K562 (cell line): ENCODE data around the gene KCNQ2. TPM values are rescaled to one million over a fixed set of nuclear protein-coding genes. Genes with fewer than 3 reads are reported as not detected.

Experiments
- ATF1 ChIP-seq, 2 experiments: fragments of 450-650 bp in 1 of 2; IDR thresholded peaks; 2 replicates each; pipeline ENCODE4 v1.6.1; 2016; ENCODE audit warnings: missing compliant biosample characterization in 1 of 2, missing genetic modification characterization in 1 of 2
- BMI1 ChIP-seq: fragments of 150-350 bp; IDR thresholded peaks from 2 replicates; pipeline ENCODE4 v1.6.1; 2014; ENCODE audit warnings: low read length
- BRD9 ChIP-seq: fragments of 450-650 bp; IDR thresholded peaks from 2 replicates; pipeline ENCODE4 v1.6.1; 2018; ENCODE audit warnings: low read depth; ENCODE audit not compliant: partially characterized antibody
- CHCHD3 ChIP-seq: fragments of 250-450 bp; sonication (Bioruptor Pico); IDR thresholded peaks from 2 replicates; pipeline ENCODE4 v2.1.2; 2022; ENCODE audit warnings: mild to moderate bottlenecking
- CTBP1 ChIP-seq: fragments of 450-650 bp; IDR thresholded peaks from 2 replicates; pipeline ENCODE4 v1.6.1; 2016; ENCODE audit warnings: borderline replicate concordance
- CXXC5 ChIP-seq: fragments of 250-450 bp; sonication (Bioruptor Pico); IDR thresholded peaks from 2 replicates; pipeline ENCODE4 v1.8.0; 2022; ENCODE audit warnings: inconsistent platforms, mild to moderate bottlenecking, moderate library complexity
- ETS2 ChIP-seq: IDR thresholded peaks from 2 replicates; pipeline ENCODE4 v1.6.1; 2016; ENCODE audit warnings: borderline replicate concordance, missing genetic modification characterization, mild to moderate bottlenecking, moderate library complexity, missing compliant biosample characterization; ENCODE audit not compliant: poor library complexity, severe bottlenecking
- FOXA3 ChIP-seq, 2 experiments: fragments of 450-650 bp in 1 of 2; sonication (generic) in 1 of 2; formaldehyde crosslinking; IDR thresholded peaks in 1 of 2; conservative IDR thresholded peaks in 1 of 2; 2 replicates each; pipeline versions ENCODE4 v1.4.0 to v1.8.0; 2020 to 2022; ENCODE audit warnings: mild to moderate bottlenecking in 2 of 2, missing genetic modification reagents in 1 of 2
- FOXM1 ChIP-seq, 2 experiments: fragments of 450-650 bp in 1 of 2; sonication (generic) in 1 of 2; formaldehyde crosslinking in 1 of 2; IDR thresholded peaks; 2 replicates each; pipeline versions ENCODE4 v1.6.1 to v1.9.0; 2017 to 2022; ENCODE audit warnings: low read depth in 2 of 2, mild to moderate bottlenecking in 2 of 2, missing genetic modification reagents in 1 of 2, moderate library complexity in 1 of 2
- GTF2E2 ChIP-seq: fragments of 200-800 bp; sonication (Bioruptor generic); IDR thresholded peaks from 2 replicates; pipeline ENCODE4 v1.6.1; 2016; ENCODE audit warnings: missing genetic modification characterization, missing compliant biosample characterization
- MAZ ChIP-seq, 2 experiments: fragments of 450-650 bp in 1 of 2; sonication (generic) in 1 of 2; formaldehyde crosslinking; IDR thresholded peaks in 1 of 2; conservative IDR thresholded peaks in 1 of 2; 2 replicates each; pipeline versions ENCODE4 v1.4.0 to v1.5.0; 2020; ENCODE audit warnings: mild to moderate bottlenecking in 1 of 2, missing genetic modification reagents in 1 of 2
- PCBP2 ChIP-seq: fragments of 200-400 bp; formaldehyde crosslinking; IDR thresholded peaks from 2 replicates; pipeline ENCODE4 v1.6.1; 2018; ENCODE audit warnings: low read length, low read depth, mild to moderate bottlenecking, moderate library complexity; ENCODE audit not compliant: poor library complexity, severe bottlenecking
- SIN3A ChIP-seq, 2 experiments: fragments of 150-350 bp in 1 of 2; IDR thresholded peaks; 2 replicates each; pipeline ENCODE4 v1.6.1; 2011 to 2016; ENCODE audit warnings: borderline replicate concordance in 2 of 2, low read depth in 2 of 2, low read length in 2 of 2, mild to moderate bottlenecking in 2 of 2, moderate library complexity in 2 of 2; ENCODE audit not compliant: control insufficient read depth in 1 of 2
- SIN3B ChIP-seq: fragments of 450-650 bp; IDR thresholded peaks from 2 replicates; pipeline ENCODE4 v1.6.1; 2017; ENCODE audit warnings: low read depth, mild to moderate bottlenecking, moderate library complexity
- SREBF1 ChIP-seq: fragments of 150-350 bp; IDR thresholded peaks from 2 replicates; pipeline ENCODE4 v1.6.1; 2014; ENCODE audit warnings: antibody characterized with exemption, low read depth, low read length, borderline replicate concordance
- STAG1 ChIP-seq: sonication (generic); formaldehyde crosslinking; IDR thresholded peaks from 2 replicates; pipeline ENCODE4 v1.5.0; 2020; ENCODE audit warnings: missing genetic modification reagents, borderline replicate concordance
- WHSC1 ChIP-seq: IDR thresholded peaks from one replicate; pipeline ENCODE4 v1.6.1; 2012; ENCODE audit warnings: low read length, control low read depth, inconsistent platforms
- ZC3H8 ChIP-seq: fragments of 450-650 bp; IDR thresholded peaks from 2 replicates; pipeline ENCODE4 v1.6.1; 2017
- ZNF23 ChIP-seq: fragments of 250-450 bp; sonication (Bioruptor Pico); IDR thresholded peaks from 2 replicates; pipeline ENCODE4 v1.4.0; 2020; ENCODE audit warnings: mild to moderate bottlenecking
- ZNF311 ChIP-seq: fragments of 250-450 bp; sonication (Bioruptor Pico); IDR thresholded peaks from 2 replicates; pipeline ENCODE4 v1.4.0; 2020; ENCODE audit warnings: mild to moderate bottlenecking, moderate library complexity
- polyA plus RNA-seq, 8 experiments: library from polyadenylated mRNA; depleted of rRNA in 4 of 8; stranded (reverse) in 5 of 8; unstranded in 3 of 8; fragments of >200 nt; fragmentation: Nextera tagmentation in 2 of 8; fragmentation: Illumina TruSeq in 1 of 8; extraction: Ambion mirVana in 2 of 8; extraction: Trizol in 1 of 8; gene quantifications; 2 replicates each; pipeline versions ENCODE4 v1.2.1 to v1.2.3, GENCODE V29; 2011 to 2014; ENCODE audit warnings: inconsistent platforms in 1 of 8, missing spikeins in 1 of 8
- total RNA-seq, 7 experiments: library from RNA; depleted of rRNA in 6 of 7; stranded (reverse); fragments of >200 nt in 6 of 7; fragmentation: Illumina TruSeq in 2 of 7; extraction: Trizol in 2 of 7; gene quantifications; 2 replicates each; pipeline versions ENCODE4 v1.2.1 to v1.2.3, GENCODE V29; 2011 to 2021; ENCODE audit warnings: low replicate concordance in 1 of 7
- TF ChIP-seq, protein P1 (sequence below): fragments of 250-450 bp; sonication (Bioruptor Pico); IDR thresholded peaks from 2 replicates; pipeline ENCODE4 v1.5.0; 2021
- TF ChIP-seq, protein P2 (sequence below): sonication (generic); formaldehyde crosslinking; IDR thresholded peaks from 2 replicates; pipeline ENCODE4 v1.8.0; 2023; ENCODE audit warnings: mild to moderate bottlenecking, missing genetic modification reagents
- TF ChIP-seq, protein P3 (sequence below): fragments of 250-450 bp; sonication (Bioruptor Pico); IDR thresholded peaks from 2 replicates; pipeline ENCODE4 v1.4.0; 2020

KCNQ2 gene
- total and polyA plus RNA-seq, 9 of the 15 experiments (the other 6 are each of a cell fraction or from before 2014, with no cell fraction given): 0.13 to 0.16 TPM; not detected in 7

DNA sequence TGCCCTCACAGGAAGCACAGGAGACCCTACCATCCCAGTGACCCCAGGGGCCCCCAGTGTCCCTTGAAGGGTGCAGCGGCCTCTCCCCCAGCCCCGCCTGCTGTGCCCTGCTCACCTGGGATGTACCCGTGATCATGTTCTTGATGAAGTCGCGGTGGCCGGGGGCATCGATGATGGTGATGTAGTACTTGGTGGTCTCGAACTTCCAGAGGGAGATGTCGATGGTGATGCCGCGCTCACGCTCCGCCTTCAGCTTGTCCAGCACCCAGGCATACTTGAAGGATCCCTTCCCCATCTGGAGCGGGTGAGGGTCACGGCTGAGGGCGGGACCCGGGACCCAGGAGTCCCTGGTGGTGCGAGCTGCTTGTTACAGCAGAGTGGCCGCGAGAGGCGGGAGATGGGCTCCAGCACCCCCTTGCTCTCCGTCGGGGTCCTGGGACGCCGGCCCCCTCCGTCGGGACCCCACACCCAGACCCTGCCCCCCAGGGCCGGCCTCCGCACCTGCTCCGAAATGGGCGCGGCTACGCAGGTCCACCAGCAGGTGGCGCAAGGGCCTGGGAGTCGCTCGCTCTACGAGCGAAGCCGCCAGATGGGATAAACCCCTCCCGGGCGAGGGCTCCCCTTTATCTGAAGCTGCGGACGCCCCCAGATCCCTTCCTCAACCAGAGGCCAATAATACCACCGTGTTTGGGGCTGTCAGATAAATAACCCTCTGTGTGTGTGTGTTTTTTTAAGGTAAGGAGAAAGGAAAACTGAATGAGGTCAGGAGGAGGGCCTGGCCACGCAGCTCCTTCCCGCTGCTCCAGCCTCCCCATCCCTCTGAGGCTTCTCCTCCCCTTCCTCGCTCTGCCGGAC is 23.5 kb upstream of the KCNQ2 start (continued):
- TF ChIP-seq ATF1 (CRISPR knock-in tag; IDR thresholded peaks at IDR 0.05): no peak
- TF ChIP-seq ATF1 (tag; IDR thresholded peaks at IDR 0.05): peak; percentile 34; the same call in 1 of the 2 replicates
- TF ChIP-seq FOXM1 (IDR thresholded peaks at IDR 0.05; ENCODE audit: low read depth): no peak
- TF ChIP-seq FOXM1 (CRISPR knock-in tag; IDR thresholded peaks at IDR 0.05; ENCODE audit: low read depth): no peak
- peak; percentile 25; the same call in 1 of the 2 replicates for TF ChIP-seq STAG1 (CRISPR knock-in tag)
- TF ChIP-seq SIN3B: no peak
- no peak for TF ChIP-seq ZC3H8
- no peak for TF ChIP-seq ZNF311 (CRISPR knock-in tag)
- TF ChIP-seq FOXA3 (CRISPR knock-in tag; conservative IDR thresholded peaks at IDR 0.05 in 1 of 2, IDR thresholded peaks at IDR 0.05 in 1 of 2): no peak
- TF ChIP-seq ETS2 (tag): no peak
- TF ChIP-seq BMI1: no peak
- TF ChIP-seq PCBP2: no peak
- TF ChIP-seq WHSC1: no peak
- no peak for TF ChIP-seq BRD9
- TF ChIP-seq, protein P1, sequence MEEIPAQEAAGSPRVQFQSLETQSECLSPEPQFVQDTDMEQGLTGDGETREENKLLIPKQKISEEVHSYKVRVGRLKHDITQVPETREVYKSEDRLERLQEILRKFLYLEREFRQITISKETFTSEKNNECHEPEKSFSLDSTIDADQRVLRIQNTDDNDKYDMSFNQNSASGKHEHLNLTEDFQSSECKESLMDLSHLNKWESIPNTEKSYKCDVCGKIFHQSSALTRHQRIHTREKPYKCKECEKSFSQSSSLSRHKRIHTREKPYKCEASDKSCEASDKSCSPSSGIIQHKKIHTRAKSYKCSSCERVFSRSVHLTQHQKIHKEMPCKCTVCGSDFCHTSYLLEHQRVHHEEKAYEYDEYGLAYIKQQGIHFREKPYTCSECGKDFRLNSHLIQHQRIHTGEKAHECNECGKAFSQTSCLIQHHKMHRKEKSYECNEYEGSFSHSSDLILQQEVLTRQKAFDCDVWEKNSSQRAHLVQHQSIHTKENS (CRISPR knock-in tag): no peak
- no peak for TF ChIP-seq SIN3A (IDR thresholded peaks at IDR 0.05; ENCODE audit: borderline replicate concordance in 2 of 2, control insufficient read depth in 1 of 2, low read depth in 2 of 2, low read length in 2 of 2)
- peak; percentile 44; the same call in 1 of the 2 replicates for TF ChIP-seq CTBP1
- TF ChIP-seq CXXC5 (CRISPR knock-in tag): peak; percentile 41
- TF ChIP-seq, protein P2, sequence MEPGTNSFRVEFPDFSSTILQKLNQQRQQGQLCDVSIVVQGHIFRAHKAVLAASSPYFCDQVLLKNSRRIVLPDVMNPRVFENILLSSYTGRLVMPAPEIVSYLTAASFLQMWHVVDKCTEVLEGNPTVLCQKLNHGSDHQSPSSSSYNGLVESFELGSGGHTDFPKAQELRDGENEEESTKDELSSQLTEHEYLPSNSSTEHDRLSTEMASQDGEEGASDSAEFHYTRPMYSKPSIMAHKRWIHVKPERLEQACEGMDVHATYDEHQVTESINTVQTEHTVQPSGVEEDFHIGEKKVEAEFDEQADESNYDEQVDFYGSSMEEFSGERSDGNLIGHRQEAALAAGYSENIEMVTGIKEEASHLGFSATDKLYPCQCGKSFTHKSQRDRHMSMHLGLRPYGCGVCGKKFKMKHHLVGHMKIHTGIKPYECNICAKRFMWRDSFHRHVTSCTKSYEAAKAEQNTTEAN (CRISPR knock-in tag): no peak
- TF ChIP-seq, protein P3, sequence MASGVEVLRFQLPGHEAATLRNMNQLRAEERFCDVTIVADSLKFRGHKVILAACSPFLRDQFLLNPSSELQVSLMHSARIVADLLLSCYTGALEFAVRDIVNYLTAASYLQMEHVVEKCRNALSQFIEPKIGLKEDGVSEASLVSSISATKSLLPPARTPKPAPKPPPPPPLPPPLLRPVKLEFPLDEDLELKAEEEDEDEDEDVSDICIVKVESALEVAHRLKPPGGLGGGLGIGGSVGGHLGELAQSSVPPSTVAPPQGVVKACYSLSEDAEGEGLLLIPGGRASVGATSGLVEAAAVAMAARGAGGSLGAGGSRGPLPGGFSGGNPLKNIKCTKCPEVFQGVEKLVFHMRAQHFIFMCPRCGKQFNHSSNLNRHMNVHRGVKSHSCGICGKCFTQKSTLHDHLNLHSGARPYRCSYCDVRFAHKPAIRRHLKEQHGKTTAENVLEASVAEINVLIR (CRISPR knock-in tag): no peak
- TF ChIP-seq SREBF1: no peak
- no peak for TF ChIP-seq CHCHD3 (CRISPR knock-in tag)
- no peak for TF ChIP-seq GTF2E2
- TF ChIP-seq ZNF23: no peak
- TF ChIP-seq MAZ (CRISPR knock-in tag; conservative IDR thresholded peaks at IDR 0.05 in 1 of 2, IDR thresholded peaks at IDR 0.05 in 1 of 2): peak; percentile 33 to 84; a peak in 3 of 4 replicates
